Esophagus squamous epithelium (tissue), 4 donors: ENCODE results near the gene GALNT3.

Source experiments
- CTCF ChIP-seq, 6 experiments: fragments of 450-650 bp in 4 of 6; fragments of 200-600 bp in 2 of 6; sonication (generic) in 2 of 6; IDR thresholded peaks; one replicate each; pipeline ENCODE4 v1.5.1; 2016 to 2019; ENCODE audit warnings: antibody characterized with exemption in 6 of 6, mild to moderate bottlenecking in 4 of 6, moderate library complexity in 4 of 6
- POLR2A ChIP-seq, 4 donors: fragments of 450-650 bp; IDR thresholded peaks; one replicate each; pipeline ENCODE4 v1.6.1; 2017; ENCODE audit warnings: antibody characterized with exemption in 4 of 4, mild to moderate bottlenecking in 4 of 4, moderate library complexity in 3 of 4

- TF ChIP-seq CTCF (IDR thresholded peaks at IDR 0.05), result no peak
- TF ChIP-seq POLR2A (IDR thresholded peaks at IDR 0.05), result no peak
Observed at GRCh38 chr2:165843351-165843750, 49.3 kb upstream of the GALNT3 start.
